K562 (cell line): ENCODE results near the gene TMEM239. TPM values are rescaled to one million over a fixed set of nuclear protein-coding genes. Genes with fewer than 3 reads are reported as not detected.

Experiments used
- ATF3 ChIP-seq, 2 experiments: fragments of 450-650 bp in 1 of 2; sonication (generic) in 1 of 2; formaldehyde crosslinking in 1 of 2; IDR thresholded peaks in 1 of 2; conservative IDR thresholded peaks in 1 of 2; 2 replicates each; pipeline versions ENCODE4 v1.6.1 to v1.8.1; 2016 to 2023; ENCODE audit warnings: mild to moderate bottlenecking in 2 of 2, moderate library complexity in 2 of 2, inconsistent platforms in 1 of 2, missing genetic modification reagents in 1 of 2
- CTCF ChIP-seq, 3 experiments: IDR thresholded peaks in 2 of 3; conservative IDR thresholded peaks in 1 of 3; 2 replicates each; pipeline ENCODE4 v1.5.1; 2011 to 2012; ENCODE audit warnings: low read length in 3 of 3, mild to moderate bottlenecking in 3 of 3, control low read depth in 2 of 3, improper control_type of control experiment in 1 of 3, inconsistent platforms in 1 of 3, low read depth in 1 of 3, mixed read lengths in 1 of 3, moderate library complexity in 1 of 3; ENCODE audit not compliant: insufficient read depth in 2 of 3
- MAZ ChIP-seq, 2 experiments: fragments of 450-650 bp in 1 of 2; sonication (generic) in 1 of 2; formaldehyde crosslinking; IDR thresholded peaks in 1 of 2; conservative IDR thresholded peaks in 1 of 2; 2 replicates each; pipeline versions ENCODE4 v1.4.0 to v1.5.0; 2020; ENCODE audit warnings: mild to moderate bottlenecking in 1 of 2, missing genetic modification reagents in 1 of 2
- RCOR1 ChIP-seq, 2 experiments: IDR thresholded peaks; 2 replicates each; pipeline ENCODE4 v1.6.1; 2012; ENCODE audit warnings: low read depth in 2 of 2, low read length in 2 of 2, borderline replicate concordance in 1 of 2, improper control_type of control experiment in 1 of 2
- SMC3 ChIP-seq: conservative IDR thresholded peaks from 2 replicates; pipeline ENCODE4 v1.6.1; 2011; ENCODE audit warnings: low read depth, low read length, improper control_type of control experiment; ENCODE audit not compliant: insufficient read depth
- TRIM28 ChIP-seq: fragments of 450-650 bp; IDR thresholded peaks from 2 replicates; pipeline ENCODE4 v1.6.1; 2017
- ZNF23 ChIP-seq: fragments of 250-450 bp; sonication (Bioruptor Pico); IDR thresholded peaks from 2 replicates; pipeline ENCODE4 v1.4.0; 2020; ENCODE audit warnings: mild to moderate bottlenecking
- ZNF583 ChIP-seq: fragments of 250-450 bp; sonication (Bioruptor Pico); IDR thresholded peaks from 2 replicates; pipeline ENCODE4 v1.4.0; 2020
- ZNF695 ChIP-seq: fragments of 450-650 bp; formaldehyde crosslinking; IDR thresholded peaks from 2 replicates; pipeline ENCODE4 v1.4.0; 2020; ENCODE audit warnings: mild to moderate bottlenecking, moderate library complexity
- polyA plus RNA-seq, 8 experiments: library from polyadenylated mRNA; depleted of rRNA in 4 of 8; stranded (reverse) in 5 of 8; unstranded in 3 of 8; fragments of >200 nt; fragmentation: Nextera tagmentation in 2 of 8; fragmentation: Illumina TruSeq in 1 of 8; extraction: Ambion mirVana in 2 of 8; extraction: Trizol in 1 of 8; gene quantifications; 2 replicates each; pipeline versions ENCODE4 v1.2.1 to v1.2.3, GENCODE V29; 2011 to 2014; ENCODE audit warnings: inconsistent platforms in 1 of 8, missing spikeins in 1 of 8
- total RNA-seq, 7 experiments: library from RNA; depleted of rRNA in 6 of 7; stranded (reverse); fragments of >200 nt in 6 of 7; fragmentation: Illumina TruSeq in 2 of 7; extraction: Trizol in 2 of 7; gene quantifications; 2 replicates each; pipeline versions ENCODE4 v1.2.1 to v1.2.3, GENCODE V29; 2011 to 2021; ENCODE audit warnings: low replicate concordance in 1 of 7
- TF ChIP-seq, protein P1 (sequence below), 3 experiments: fragments of 200-800 bp in 1 of 3; fragments of 250-450 bp in 1 of 3; fragments of 450-650 bp in 1 of 3; sonication (Bioruptor Pico) in 1 of 3; sonication (Bioruptor generic) in 1 of 3; formaldehyde crosslinking in 1 of 3; IDR thresholded peaks; 2 replicates each; pipeline versions ENCODE4 v1.6.1 to v1.8.0; 2016 to 2022; ENCODE audit warnings: mild to moderate bottlenecking in 2 of 3, missing genetic modification characterization in 2 of 3, missing compliant biosample characterization in 1 of 3, moderate library complexity in 1 of 3

The TMEM239 gene
- total and polyA plus RNA-seq, 9 of the 15 experiments (the other 6 are each of a cell fraction or from before 2014, with no cell fraction given) = not detected

- TF ChIP-seq, protein P1, sequence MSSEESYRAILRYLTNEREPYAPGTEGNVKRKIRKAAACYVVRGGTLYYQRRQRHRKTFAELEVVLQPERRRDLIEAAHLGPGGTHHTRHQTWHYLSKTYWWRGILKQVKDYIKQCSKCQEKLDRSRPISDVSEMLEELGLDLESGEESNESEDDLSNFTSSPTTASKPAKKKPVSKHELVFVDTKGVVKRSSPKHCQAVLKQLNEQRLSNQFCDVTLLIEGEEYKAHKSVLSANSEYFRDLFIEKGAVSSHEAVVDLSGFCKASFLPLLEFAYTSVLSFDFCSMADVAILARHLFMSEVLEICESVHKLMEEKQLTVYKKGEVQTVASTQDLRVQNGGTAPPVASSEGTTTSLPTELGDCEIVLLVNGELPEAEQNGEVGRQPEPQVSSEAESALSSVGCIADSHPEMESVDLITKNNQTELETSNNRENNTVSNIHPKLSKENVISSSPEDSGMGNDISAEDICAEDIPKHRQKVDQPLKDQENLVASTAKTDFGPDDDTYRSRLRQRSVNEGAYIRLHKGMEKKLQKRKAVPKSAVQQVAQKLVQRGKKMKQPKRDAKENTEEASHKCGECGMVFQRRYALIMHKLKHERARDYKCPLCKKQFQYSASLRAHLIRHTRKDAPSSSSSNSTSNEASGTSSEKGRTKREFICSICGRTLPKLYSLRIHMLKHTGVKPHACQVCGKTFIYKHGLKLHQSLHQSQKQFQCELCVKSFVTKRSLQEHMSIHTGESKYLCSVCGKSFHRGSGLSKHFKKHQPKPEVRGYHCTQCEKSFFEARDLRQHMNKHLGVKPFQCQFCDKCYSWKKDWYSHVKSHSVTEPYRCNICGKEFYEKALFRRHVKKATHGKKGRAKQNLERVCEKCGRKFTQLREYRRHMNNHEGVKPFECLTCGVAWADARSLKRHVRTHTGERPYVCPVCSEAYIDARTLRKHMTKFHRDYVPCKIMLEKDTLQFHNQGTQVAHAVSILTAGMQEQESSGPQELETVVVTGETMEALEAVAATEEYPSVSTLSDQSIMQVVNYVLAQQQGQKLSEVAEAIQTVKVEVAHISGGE (CRISPR knock-in tag; IDR thresholded peaks at IDR 0.05) = no peak
- TF ChIP-seq RCOR1 (IDR thresholded peaks at IDR 0.05; ENCODE audit: borderline replicate concordance in 1 of 2, low read depth in 2 of 2, low read length in 2 of 2) = no peak
- no peak for TF ChIP-seq TRIM28
- no peak for TF ChIP-seq ZNF583 (CRISPR knock-in tag)
- no peak for TF ChIP-seq ZNF23 (CRISPR knock-in tag)
- TF ChIP-seq CTCF (IDR thresholded peaks at IDR 0.05 in 2 of 3, conservative IDR thresholded peaks at IDR 0.05 in 1 of 3; ENCODE audit: insufficient read depth in 2 of 3, low read depth in 1 of 3, low read length in 3 of 3) = peak; percentile 37 to 59 (median 54); a peak in 5 of 6 replicates
- TF ChIP-seq ATF3 (IDR thresholded peaks at IDR 0.05) = no peak
- no peak for TF ChIP-seq ATF3 (CRISPR knock-in tag; conservative IDR thresholded peaks at IDR 0.05)
- TF ChIP-seq ZNF695 (CRISPR knock-in tag) = no peak
- 0 out of 4 replicates have a peak, but pooled peaks of 1 of the 2 experiments have one; percentile 41 for TF ChIP-seq MAZ (CRISPR knock-in tag; conservative IDR thresholded peaks at IDR 0.05 in 1 of 2, IDR thresholded peaks at IDR 0.05 in 1 of 2)
- peak; percentile 25; the same call in 1 of the 2 replicates for TF ChIP-seq SMC3
- TF ChIP-seq, all 486 proteins: peak for 4
Observed at GRCh38 chr20:2865630-2866029, 49.5 kb downstream of the TMEM239 start (continued).
